Activated CD8-positive, alpha-beta memory T cell treated with anti-CD3 and anti-CD28 coated beads for 36 hours (primary cell): ENCODE data around the gene DCC. TPM values are rescaled to one million over a fixed set of nuclear protein-coding genes. Genes with fewer than 3 reads are reported as not detected.
"Not testable (repeated sequence)": the region's sequence is repeated elsewhere in the genome, so short reads cannot be mapped to it uniquely, and the experiment has no call there.

Source experiments
- CTCF ChIA-PET: fragments of 350-600 bp; sonication (Branson Sonifier 250); formaldehyde crosslinking; loops from one replicate; lab custom pipeline; 2021; ENCODE audit warnings: antibody characterized with exemption; lab: Charles Lee
- POLR2A ChIA-PET: fragments of 350-600 bp; sonication (Branson Sonifier 250); formaldehyde crosslinking; loops from one replicate; lab custom pipeline; 2021; ENCODE audit warnings: antibody characterized with exemption; lab: Charles Lee
- total RNA-seq, 2 experiments: library from RNA; stranded (reverse); gene quantifications; one replicate each; pipeline ENCODE4 v1.2.3, GENCODE V29; 2021

Gene DCC
- total RNA-seq, 2 experiments from 2014 or later: not detected

DNA sequence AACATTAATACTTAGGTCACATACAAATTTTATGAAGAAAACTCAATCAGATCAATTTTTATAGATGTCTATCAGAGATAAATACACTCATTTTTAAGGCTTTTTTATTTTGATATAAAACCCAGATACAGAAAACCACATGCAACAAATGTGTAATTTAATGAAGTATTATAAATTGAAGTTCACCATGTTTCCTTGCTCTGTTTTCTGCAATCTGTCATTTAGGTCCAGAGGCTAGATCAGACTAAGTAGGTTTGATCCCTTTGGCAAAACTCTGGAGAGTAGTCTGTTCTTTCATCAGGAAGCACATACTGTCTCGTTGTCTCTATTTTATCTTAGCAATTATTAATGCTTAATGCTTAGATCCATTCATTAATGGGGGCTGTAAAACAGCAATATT, 1042.9 kb downstream of the DCC start:
- CTCF ChIA-PET: no interaction called here
- POLR2A ChIA-PET: no interaction called here

DNA sequence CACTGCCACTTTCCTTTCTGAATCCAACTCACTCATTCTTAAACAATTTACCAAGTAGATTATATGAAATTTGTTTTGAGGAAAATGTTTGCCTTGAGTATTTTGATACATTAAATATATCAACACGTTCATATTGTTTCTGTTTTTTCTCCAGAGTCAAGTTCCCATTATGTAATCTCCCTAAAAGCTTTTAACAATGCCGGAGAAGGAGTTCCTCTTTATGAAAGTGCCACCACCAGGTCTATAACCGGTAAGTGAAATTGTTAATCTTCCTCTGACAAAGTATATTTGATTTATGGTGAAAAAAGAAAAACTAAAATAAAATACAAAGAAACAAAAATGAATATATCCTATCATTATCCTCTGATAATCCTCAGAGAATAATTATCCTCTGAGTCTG, 1045.9 kb downstream of the DCC start:
- CTCF ChIA-PET: no interaction called here
- POLR2A ChIA-PET: no interaction called here

- POLR2A ChIA-PET: interaction anchor here (0.5 kb wide), 1 partner anchor 60 kb away, joined by 4 read pairs; no protein-coding TSS in a partner anchor
- CTCF ChIA-PET: no interaction called here
Observed at GRCh38 chr18:53387581-53387980, 1047.6 kb downstream of the DCC start.

DNA sequence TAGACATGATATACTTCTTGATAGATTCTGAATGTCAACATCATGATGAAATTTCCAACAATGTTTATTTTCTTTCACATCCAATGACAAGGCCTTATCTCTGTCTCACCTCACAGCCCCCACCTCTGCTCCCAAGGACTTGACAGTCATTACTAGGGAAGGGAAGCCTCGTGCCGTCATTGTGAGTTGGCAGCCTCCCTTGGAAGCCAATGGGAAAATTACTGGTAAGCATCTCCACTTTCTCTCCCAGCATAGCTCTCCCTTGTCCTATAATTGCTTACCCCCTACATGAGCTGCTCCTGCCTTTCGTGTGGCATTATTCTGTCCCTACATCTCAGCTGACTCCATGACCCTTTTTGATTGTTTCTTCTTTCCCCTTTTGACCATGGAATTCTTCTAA, 1062.7 kb downstream of the DCC start:
- POLR2A ChIA-PET: no interaction called here
- CTCF ChIA-PET: interaction anchor here (0.6 kb wide), 1 partner anchor 719 kb away, joined by 4 read pairs; no protein-coding TSS in a partner anchor

- CTCF ChIA-PET: no interaction called here
- POLR2A ChIA-PET: no interaction called here
Observed at GRCh38 chr18:53408271-53408670, 1068.3 kb downstream of the DCC start.

DNA sequence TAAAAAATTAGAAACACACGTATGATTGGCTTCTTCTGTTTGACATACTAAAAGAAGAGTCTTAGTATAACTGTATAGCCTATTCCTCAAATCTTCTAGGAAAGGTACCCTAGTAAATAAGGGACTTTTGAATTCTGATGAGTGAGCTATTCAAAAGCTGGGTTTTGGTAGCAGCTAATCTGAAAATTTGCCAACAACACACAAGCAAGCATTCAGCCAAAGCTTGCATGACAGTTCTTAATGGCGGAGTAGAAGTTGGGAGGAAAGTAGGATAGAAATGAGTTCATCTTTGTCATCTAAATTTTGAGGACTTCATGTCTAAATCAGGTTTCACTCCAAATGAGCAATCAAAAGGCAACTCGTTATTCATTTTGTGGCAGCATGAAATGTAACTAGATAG, 1071.5 kb downstream of the DCC start:
- ChIA-PET POLR2A (no interaction called here), CTCF (no interaction called here)

DNA sequence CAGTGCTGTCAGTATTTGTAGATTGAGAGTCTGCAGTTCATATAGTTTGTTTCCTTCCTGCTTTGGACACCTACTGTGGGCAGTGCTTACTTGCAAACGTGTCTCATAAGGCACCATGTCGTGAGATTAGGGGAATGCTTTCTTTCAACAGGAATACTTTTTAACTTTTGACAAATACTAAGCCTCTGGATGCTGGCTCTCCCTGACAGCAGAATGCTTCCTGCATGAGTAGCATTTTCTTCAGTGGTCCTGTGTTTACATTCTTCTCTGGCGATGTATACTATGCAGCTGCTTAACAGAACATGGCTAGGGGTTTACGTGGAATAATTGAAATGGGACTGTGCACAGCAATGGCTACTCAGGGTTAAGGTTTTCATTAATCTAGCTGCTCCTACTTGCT, 1077.0 kb downstream of the DCC start:
- ChIA-PET CTCF (no interaction called here), POLR2A (no interaction called here)

- POLR2A ChIA-PET: no interaction called here
- CTCF ChIA-PET: no interaction called here
Observed at GRCh38 chr18:53421869-53422268, 1081.9 kb downstream of the DCC start.

- POLR2A ChIA-PET: no interaction called here
- CTCF ChIA-PET: no interaction called here
Observed at GRCh38 chr18:53422896-53423295, 1082.9 kb downstream of the DCC start.

GRCh38 chr18:53426666-53427184, 1086.7 kb downstream of the DCC start:
- ChIA-PET POLR2A (no interaction called here), CTCF (interaction anchor here (0.7 kb wide), 1 partner anchor 16 kb away, joined by 3 read pairs; no protein-coding TSS in a partner anchor)

DNA sequence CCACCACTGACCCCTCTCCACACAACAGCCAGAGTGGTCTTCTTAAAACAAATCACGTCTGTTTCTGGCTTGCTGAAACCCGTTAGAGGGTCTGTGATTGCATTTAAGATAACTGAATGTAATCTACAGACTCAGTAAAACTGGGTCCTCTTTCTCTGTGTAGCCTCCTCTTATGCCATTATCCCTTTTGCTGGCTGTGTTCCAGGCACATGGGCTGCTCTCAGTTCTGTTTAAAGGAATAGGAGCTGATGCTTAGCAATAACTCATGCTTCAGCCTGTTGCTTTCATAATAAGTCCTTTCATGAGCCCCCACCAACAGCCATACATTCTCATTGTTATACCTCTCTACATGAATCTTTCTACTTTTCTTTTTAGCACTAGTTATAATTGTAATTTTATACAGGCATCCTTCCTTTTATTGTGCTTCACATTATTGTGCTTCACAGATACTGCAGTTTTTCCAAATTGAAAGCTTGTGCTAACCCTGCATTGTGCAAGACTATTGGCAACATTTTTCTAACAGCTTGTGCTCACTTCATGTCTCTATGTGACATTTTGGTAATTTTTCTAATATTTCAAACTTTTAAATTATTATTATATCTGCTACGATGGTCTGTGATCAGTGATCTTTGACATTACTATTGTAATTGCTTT, 1101.9 kb downstream of the DCC start:
- POLR2A ChIA-PET: no interaction called here
- CTCF ChIA-PET: interaction anchor here (1.5 kb wide), 1 partner anchor 15 kb away, joined by 3 read pairs; no protein-coding TSS in a partner anchor

GRCh38 chr18:53442415-53442783, 1102.4 kb downstream of the DCC start:
- POLR2A ChIA-PET: no interaction called here

GRCh38 chr18:53443336-53443735, 1103.3 kb downstream of the DCC start:
- ChIA-PET POLR2A (no interaction called here), CTCF (interaction anchor here (1.5 kb wide), 1 partner anchor 16 kb away, joined by 3 read pairs; no protein-coding TSS in a partner anchor)

More at GRCh38 chr18:53442415-53442783, 1102.4 kb downstream of the DCC start:
- CTCF ChIA-PET: interaction anchor here (1.5 kb wide), 1 partner anchor 15 kb away, joined by 3 read pairs; no protein-coding TSS in a partner anchor

DNA sequence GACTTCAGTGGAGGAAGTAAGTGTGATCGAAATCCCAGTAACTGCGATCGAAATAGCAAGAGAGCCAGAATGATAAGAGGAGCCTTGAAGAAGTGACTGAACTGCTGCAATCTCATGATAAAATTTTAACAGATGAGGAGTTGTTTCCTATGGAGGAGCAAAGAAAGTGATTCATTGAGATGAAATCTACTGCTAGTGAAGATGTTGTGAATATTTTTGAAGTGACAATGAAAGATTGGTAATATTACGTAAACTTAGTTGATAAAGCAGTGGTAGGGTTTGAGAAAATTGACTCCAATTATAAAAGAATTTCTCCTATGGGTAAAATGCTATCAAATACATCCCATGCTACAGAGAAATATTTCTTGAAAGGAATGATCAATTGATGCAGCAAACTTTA, 1103.8 kb downstream of the DCC start:
- CTCF ChIA-PET: no interaction called here
- POLR2A ChIA-PET: no interaction called here

GRCh38 chr18:53451902-53452301, 1111.9 kb downstream of the DCC start:
- ChIA-PET POLR2A (no interaction called here), CTCF (no interaction called here)

DNA sequence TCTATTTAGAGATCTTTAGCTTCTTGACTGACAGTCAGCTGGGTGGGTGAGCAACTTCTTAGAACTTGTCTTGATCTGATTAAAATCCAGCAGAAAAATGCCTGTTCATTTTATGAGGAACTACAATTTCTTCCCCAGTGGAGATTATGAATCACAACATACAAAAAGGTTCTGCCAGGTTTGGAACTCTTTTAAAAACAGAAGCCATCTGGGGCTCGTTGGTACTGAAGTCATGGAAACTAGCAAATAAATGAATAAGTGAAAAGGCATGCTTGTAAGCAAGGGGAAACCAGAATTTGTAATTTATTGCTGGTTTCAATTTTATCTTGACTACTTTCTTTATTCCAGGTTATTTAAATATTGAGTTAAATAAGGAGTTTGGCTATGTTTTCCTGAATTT, 1117.1 kb downstream of the DCC start:
- ChIA-PET POLR2A (no interaction called here), CTCF (no interaction called here)

DNA sequence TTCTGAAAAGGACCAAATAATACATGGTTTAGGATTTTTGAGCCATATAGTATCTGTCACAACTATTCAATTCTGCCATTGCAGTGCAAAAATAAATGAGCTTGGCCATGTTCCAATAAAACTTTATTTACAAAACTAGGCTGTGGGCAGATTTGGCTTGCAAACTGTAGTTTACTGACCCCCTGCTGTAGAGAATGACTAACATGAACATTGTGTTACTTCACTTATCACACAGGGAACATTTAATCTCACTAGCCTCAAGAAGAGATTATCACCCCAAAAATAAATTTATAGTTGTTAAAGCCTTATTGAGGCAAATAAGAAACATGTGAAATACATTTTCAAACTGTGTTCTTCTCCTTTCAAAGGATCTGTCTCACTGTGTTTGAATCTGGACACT, 1118.3 kb downstream of the DCC start:
- POLR2A ChIA-PET: no interaction called here
- CTCF ChIA-PET: no interaction called here

- CTCF ChIA-PET: no interaction called here
- POLR2A ChIA-PET: no interaction called here
Observed at GRCh38 chr18:53458944-53459580, 1119.1 kb downstream of the DCC start.

DNA sequence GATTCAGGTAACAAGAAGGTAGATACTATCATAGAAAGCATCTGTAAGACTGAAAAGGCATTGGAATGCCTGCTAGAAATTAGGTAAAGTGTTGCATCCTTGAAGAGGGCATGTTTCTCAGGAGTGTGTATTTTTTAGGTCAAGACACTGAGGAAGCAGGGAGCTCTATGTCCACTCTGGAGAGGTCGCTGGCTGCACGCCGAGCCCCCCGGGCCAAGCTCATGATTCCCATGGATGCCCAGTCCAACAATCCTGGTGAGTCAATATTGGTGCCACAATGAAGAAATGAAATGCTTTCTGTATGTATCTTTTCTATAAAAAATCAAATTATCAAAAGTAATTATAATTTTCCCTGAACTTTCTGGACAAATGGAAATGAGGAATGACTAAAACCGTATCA, 1127.8 kb downstream of the DCC start:
- POLR2A ChIA-PET: no interaction called here
- CTCF ChIA-PET: interaction anchor here (0.6 kb wide), 1 partner anchor 54 kb away, joined by 3 read pairs; no protein-coding TSS in a partner anchor

DNA sequence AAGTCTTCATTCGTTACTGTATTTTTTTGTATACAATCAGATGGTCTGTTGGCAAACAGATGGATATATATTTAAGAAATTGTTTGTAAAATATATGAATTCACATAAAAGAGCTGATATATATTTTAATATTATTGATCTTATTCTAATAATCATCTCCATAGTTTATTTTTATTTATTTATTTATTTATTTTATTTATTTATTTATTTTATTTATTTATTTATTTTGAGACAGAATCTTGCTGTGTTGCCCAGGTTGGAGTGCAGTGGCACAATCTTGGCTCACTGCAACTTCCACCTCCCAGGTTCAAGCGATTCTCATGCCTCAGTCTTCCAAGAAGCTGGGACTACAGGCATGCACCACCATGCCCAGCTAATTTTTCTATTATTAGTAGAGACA, 1128.2 kb downstream of the DCC start:
- CTCF ChIA-PET, POLR2A ChIA-PET: not testable (repeated sequence)

- CTCF ChIA-PET: no interaction called here
- POLR2A ChIA-PET: no interaction called here
Observed at GRCh38 chr18:53472546-53472945, 1132.5 kb downstream of the DCC start.
